ENCODE measurements around the gene TSPEAR. TPM values are rescaled to one million over a fixed set of nuclear protein-coding genes. Genes with fewer than 3 reads are reported as not detected.

TSPEAR gene
- total RNA-seq, 2 experiments from 2014 or later: not detected

DNA sequence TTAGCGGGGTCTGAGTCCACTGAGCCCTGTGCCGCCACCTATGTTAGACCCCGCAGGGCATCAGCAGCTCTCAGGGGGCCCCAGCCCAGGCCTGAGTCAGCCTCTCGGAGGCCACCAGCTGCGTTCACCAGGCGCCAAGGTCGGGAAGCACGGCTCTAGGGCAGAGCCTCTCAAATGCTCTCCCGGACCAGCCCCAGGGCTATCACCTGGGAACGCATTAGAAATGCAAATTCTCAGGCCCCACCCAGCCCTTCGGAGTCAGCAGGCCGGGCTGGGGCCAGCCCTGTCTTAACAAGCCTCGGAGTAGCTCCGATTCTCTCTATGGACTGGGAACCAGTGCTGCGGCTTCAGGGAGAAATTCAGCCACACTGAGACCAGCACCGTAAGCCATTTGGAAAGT, 37.2 kb upstream of the TSPEAR start:
- peaks cover 7% of the 10 kb centered on the region for H3K27me3 Mint-ChIP-seq
- H3K9me3 ChIP-seq (ENCODE audit: control insufficient read depth in 1 of 2, insufficient read depth in 1 of 2, low read length in 2 of 2): no peaks in the 10 kb centered on the region
- no peaks in the 10 kb centered on the region for H3K9me3 Mint-ChIP-seq
- TF ChIP-seq, protein P1, sequence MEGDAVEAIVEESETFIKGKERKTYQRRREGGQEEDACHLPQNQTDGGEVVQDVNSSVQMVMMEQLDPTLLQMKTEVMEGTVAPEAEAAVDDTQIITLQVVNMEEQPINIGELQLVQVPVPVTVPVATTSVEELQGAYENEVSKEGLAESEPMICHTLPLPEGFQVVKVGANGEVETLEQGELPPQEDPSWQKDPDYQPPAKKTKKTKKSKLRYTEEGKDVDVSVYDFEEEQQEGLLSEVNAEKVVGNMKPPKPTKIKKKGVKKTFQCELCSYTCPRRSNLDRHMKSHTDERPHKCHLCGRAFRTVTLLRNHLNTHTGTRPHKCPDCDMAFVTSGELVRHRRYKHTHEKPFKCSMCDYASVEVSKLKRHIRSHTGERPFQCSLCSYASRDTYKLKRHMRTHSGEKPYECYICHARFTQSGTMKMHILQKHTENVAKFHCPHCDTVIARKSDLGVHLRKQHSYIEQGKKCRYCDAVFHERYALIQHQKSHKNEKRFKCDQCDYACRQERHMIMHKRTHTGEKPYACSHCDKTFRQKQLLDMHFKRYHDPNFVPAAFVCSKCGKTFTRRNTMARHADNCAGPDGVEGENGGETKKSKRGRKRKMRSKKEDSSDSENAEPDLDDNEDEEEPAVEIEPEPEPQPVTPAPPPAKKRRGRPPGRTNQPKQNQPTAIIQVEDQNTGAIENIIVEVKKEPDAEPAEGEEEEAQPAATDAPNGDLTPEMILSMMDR (IDR thresholded peaks at IDR 0.05): no peak
- no peaks in the 10 kb centered on the region for H3K36me3 Mint-ChIP-seq (ENCODE audit: low read depth)
- intact Hi-C loops (cut with DNase I, micrococcal nuclease): no loop called here
- H3K4me1 ChIP-seq (ENCODE audit: insufficient read depth, low read length): no peaks in the 10 kb centered on the region
- H3K27ac ChIP-seq (ENCODE audit: low read depth in 1 of 2, low read length in 2 of 2): no peak overlapping the region
- POLR2A ChIA-PET: no interaction called here
- H3K27me3 ChIP-seq (ENCODE audit: control insufficient read depth in 1 of 2, insufficient read depth in 2 of 2, low read length in 2 of 2): peaks cover 0 to 6% of the 10 kb centered on the region in 2 experiments
- no peaks in the 10 kb centered on the region for H3K4me1 Mint-ChIP-seq (ENCODE audit: low read depth)
- CTCF ChIA-PET: no interaction called here
- DNase-seq (no peak), ATAC-seq (ENCODE audit: poor library complexity) (no peak)
- H3K27ac Mint-ChIP-seq: no peak overlapping the region
- H3K4me3 ChIP-seq (ENCODE audit: low read length): no peak overlapping the region
- H3K4me3 Mint-ChIP-seq: no peak overlapping the region
- H3K36me3 ChIP-seq (ENCODE audit: insufficient read depth, low read length): no peaks in the 10 kb centered on the region

- intact Hi-C loops (cut with DNase I, micrococcal nuclease): loop anchor here (1.0 kb wide), 1 partner anchor 232 kb away; no protein-coding TSS in a partner anchor
- no peak overlapping the region for H3K27ac ChIP-seq (ENCODE audit: low read depth in 1 of 2, low read length in 2 of 2)
- no peak for ATAC-seq (ENCODE audit: poor library complexity)
- DNase-seq: peak in 4 of 14 experiments; percentile 25 to 63 (median 60)
- no peaks in the 10 kb centered on the region for H3K4me1 Mint-ChIP-seq (ENCODE audit: low read depth)
- H3K36me3 ChIP-seq (ENCODE audit: insufficient read depth, low read length): no peaks in the 10 kb centered on the region
- H3K4me3 Mint-ChIP-seq: no peak overlapping the region
- TF ChIP-seq, protein P1 (IDR thresholded peaks at IDR 0.05): peak; percentile 55
- no peaks in the 10 kb centered on the region for H3K9me3 Mint-ChIP-seq
- peaks cover 0 to 4% of the 10 kb centered on the region in 2 experiments for H3K9me3 ChIP-seq (ENCODE audit: control insufficient read depth in 1 of 2, insufficient read depth in 1 of 2, low read length in 2 of 2)
- no peak overlapping the region for H3K4me3 ChIP-seq (ENCODE audit: low read length)
- ChIA-PET CTCF (interaction anchor here (0.6 to 3.4 kb wide), 5 partner anchors 10 to 232 kb away, joined by 3 to 24 read pairs (median 3); partner anchors contain the start of gene TSPEAR), POLR2A (interaction anchor here (1.1 to 1.2 kb wide), 6 partner anchors 19 to 232 kb away, joined by 4 to 14 read pairs (median 5); partner anchors contain the start of genes KRTAP12-3 and PTTG1IP)
- no peaks in the 10 kb centered on the region for H3K36me3 Mint-ChIP-seq (ENCODE audit: low read depth)
- no peaks in the 10 kb centered on the region for H3K27me3 Mint-ChIP-seq
- H3K4me1 ChIP-seq (ENCODE audit: insufficient read depth, low read length): no peaks in the 10 kb centered on the region
- no peaks in the 10 kb centered on the region for H3K27me3 ChIP-seq (ENCODE audit: control insufficient read depth in 1 of 2, insufficient read depth in 2 of 2, low read length in 2 of 2)
- peak overlapping the region; percentile 47 for H3K27ac Mint-ChIP-seq
Observed at GRCh38 chr21:44742418-44743153, 31.2 kb upstream of the TSPEAR start.

DNA sequence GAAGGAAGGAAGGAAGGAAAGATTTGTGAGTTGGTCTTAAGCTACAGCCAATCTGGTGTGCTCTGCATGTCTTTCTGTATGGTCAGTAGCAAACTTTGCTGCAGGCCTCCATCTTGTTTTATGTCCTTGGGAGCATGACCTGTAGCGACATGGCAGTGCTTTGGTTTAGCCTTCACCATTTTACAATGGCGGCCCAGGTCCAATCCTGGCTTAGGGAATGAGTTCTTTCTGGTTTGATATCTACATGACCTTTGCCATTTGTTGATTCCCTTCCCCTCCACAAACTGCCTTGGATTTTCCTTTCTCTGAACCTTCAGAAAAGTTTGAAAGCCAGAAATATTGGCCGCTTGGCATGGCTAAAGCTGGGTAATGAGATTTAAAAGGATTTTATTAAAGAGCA, 30.5 kb upstream of the TSPEAR start:
- H3K4me1 Mint-ChIP-seq (ENCODE audit: low read depth): no peaks in the 10 kb centered on the region
- H3K27me3 ChIP-seq (ENCODE audit: control insufficient read depth in 1 of 2, insufficient read depth in 2 of 2, low read length in 2 of 2): no peaks in the 10 kb centered on the region
- ATAC-seq (ENCODE audit: poor library complexity) (no peak), DNase-seq (no peak)
- TF ChIP-seq, protein P1 (IDR thresholded peaks at IDR 0.05): no peak
- H3K27ac Mint-ChIP-seq: peak overlapping the region; percentile 47
- H3K9me3 ChIP-seq (ENCODE audit: control insufficient read depth in 1 of 2, insufficient read depth in 1 of 2, low read length in 2 of 2): peaks cover 0 to 5% of the 10 kb centered on the region in 2 experiments
- no peak overlapping the region for H3K4me3 ChIP-seq (ENCODE audit: low read length)
- no peak overlapping the region for H3K4me3 Mint-ChIP-seq
- no peaks in the 10 kb centered on the region for H3K36me3 ChIP-seq (ENCODE audit: insufficient read depth, low read length)
- no peaks in the 10 kb centered on the region for H3K4me1 ChIP-seq (ENCODE audit: insufficient read depth, low read length)
- no peaks in the 10 kb centered on the region for H3K9me3 Mint-ChIP-seq
- H3K27ac ChIP-seq (ENCODE audit: low read depth in 1 of 2, low read length in 2 of 2): no peak overlapping the region
- no peaks in the 10 kb centered on the region for H3K27me3 Mint-ChIP-seq
- intact Hi-C loops (cut with DNase I, micrococcal nuclease): loop anchor here (1.0 kb wide), 1 partner anchor 232 kb away; no protein-coding TSS in a partner anchor
- no peaks in the 10 kb centered on the region for H3K36me3 Mint-ChIP-seq (ENCODE audit: low read depth)
- ChIA-PET CTCF (interaction anchor here (0.7 to 3.4 kb wide), 3 partner anchors 31 to 231 kb away, joined by 3 to 24 read pairs (median 5); partner anchors contain the start of gene TSPEAR), POLR2A (interaction anchor here (1.1 to 1.2 kb wide), 6 partner anchors 18 to 231 kb away, joined by 4 to 14 read pairs (median 5); partner anchors contain the start of genes KRTAP12-3 and PTTG1IP)
